Measurements from ENCODE around the gene USP11. TPM values are rescaled to one million over a fixed set of nuclear protein-coding genes. Genes with fewer than 3 reads are reported as not detected.

USP11 gene
- total and polyA plus RNA-seq, 12 donors, result 20.0 to 73.0 (median 51.9) TPM

DNA sequence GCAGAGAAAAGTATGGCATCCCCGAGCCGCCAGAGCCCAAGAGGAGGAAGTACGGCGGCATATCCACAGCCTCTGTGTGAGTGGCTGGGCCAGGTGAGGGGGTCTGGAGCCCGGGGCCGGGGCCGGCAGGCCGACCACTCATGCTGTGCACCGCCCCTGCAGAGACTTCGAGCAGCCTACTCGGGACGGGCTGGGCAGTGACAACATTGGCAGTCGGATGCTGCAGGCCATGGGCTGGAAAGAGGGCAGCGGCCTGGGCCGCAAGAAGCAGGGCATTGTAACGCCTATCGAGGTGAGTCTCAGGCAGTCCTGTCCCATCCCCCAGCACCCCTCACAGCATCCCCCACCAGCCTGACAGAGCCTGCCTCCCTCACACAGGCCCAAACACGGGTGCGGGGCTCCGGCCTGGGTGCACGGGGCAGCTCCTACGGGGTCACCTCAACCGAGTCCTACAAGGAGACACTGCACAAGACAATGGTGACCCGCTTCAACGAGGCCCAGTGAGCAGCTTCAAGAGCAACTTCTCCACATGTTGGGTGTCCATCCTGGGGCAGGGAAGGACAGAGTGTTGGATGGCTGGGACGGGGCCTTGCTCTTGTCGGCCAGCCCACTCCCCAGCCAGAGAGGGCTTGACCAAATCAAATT, 46.6 kb upstream of the USP11 start:
- WGBS, 2 donors, result 88 to 89% methylated on average over 27 of the region's 27 CpGs

DNA sequence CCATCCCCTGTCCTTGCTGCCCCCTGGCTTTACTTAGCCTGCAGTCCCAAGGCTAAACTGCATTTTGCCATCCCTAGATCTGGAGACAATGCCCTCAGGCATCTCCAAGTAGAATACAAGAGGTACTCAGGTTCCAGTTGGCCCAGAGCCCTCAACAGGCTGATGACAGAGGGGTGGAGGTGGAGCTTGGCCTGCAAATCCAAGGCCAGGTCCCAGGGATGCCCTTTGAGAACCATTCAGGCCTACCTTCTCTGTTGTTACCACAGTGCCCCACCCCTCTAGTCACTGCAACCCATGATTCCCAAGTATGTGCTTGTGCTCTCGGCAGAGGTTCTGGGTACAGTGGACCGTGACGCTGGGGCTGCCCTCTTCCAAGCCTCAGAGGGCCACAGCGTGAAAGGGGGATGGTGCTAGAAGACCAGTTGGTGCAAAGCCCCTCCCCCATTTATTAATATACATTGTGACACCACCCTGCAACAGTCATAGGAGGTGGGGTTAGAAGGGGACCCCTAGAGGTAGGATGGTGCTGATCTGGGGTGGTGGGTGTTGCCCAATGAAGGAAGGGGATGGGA, 45.6 kb upstream of the USP11 start:
- ATAC-seq, result no peak
- TF ChIP-seq, protein P1, sequence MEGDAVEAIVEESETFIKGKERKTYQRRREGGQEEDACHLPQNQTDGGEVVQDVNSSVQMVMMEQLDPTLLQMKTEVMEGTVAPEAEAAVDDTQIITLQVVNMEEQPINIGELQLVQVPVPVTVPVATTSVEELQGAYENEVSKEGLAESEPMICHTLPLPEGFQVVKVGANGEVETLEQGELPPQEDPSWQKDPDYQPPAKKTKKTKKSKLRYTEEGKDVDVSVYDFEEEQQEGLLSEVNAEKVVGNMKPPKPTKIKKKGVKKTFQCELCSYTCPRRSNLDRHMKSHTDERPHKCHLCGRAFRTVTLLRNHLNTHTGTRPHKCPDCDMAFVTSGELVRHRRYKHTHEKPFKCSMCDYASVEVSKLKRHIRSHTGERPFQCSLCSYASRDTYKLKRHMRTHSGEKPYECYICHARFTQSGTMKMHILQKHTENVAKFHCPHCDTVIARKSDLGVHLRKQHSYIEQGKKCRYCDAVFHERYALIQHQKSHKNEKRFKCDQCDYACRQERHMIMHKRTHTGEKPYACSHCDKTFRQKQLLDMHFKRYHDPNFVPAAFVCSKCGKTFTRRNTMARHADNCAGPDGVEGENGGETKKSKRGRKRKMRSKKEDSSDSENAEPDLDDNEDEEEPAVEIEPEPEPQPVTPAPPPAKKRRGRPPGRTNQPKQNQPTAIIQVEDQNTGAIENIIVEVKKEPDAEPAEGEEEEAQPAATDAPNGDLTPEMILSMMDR (IDR thresholded peaks at IDR 0.05), result no peak
- Histone ChIP-seq H3K27ac (no peak overlapping the region), H3K9me3 (no peaks in the 10 kb centered on the region), H3K27me3 (peaks cover 0 to 69% (median 0%) of the 10 kb centered on the region in 7 donors), H3K36me3 (peaks cover 0 to 48% (median 0%) of the 10 kb centered on the region in 9 donors), H3K4me1 (peaks cover 0 to 17% (median 0%) of the 10 kb centered on the region in 9 donors), H3K4me3 (no peak overlapping the region)
- 76 to 79% methylated on average over 4 of the region's 4 CpGs for WGBS, 2 donors
- no peak for DNase-seq
- intact Hi-C loops (cut with DNase I), result loop anchor here in 1 of 10 donors (5.0 kb wide), 1 partner anchor 1470 kb away; no protein-coding TSS in a partner anchor

More for the DNA sequence above, 46.6 kb upstream of the USP11 start:
- H3K9me3 ChIP-seq, result no peaks in the 10 kb centered on the region
- intact Hi-C loops (cut with DNase I), result loop anchor here in 1 of 10 donors (5.0 kb wide), 1 partner anchor 1471 kb away; no protein-coding TSS in a partner anchor
- DNase-seq, result no peak
- peaks cover 0 to 72% (median 0%) of the 10 kb centered on the region in 7 donors for H3K27me3 ChIP-seq
- no peak overlapping the region for H3K27ac ChIP-seq
- H3K4me3 ChIP-seq, result no peak overlapping the region
- peaks cover 0 to 58% (median 0%) of the 10 kb centered on the region in 9 donors for H3K36me3 ChIP-seq
- TF ChIP-seq, protein P1 (IDR thresholded peaks at IDR 0.05), result no peak
- ATAC-seq, result peak in 1 of 8 donors; percentile 18
- peaks cover 0 to 8% (median 0%) of the 10 kb centered on the region in 9 donors for H3K4me1 ChIP-seq

DNA sequence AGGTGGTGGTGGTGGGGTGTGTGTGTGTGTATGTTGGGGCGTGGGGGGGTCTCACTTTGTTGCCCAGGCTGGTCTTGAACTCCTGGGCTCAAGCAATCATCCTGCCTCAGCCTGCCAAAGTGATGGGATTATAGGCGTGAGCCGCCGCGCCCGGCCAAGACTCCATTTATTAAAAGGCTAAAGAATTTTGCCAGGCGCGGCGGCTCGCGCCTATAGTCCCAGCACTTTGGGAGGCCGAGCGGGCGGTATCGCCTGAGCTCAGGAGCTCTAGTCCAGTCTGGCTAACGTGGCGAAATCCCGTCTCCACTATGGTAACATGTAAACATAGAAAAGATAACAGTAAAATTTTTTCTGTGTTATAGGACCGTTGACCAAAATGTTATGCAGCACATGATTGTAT, 42.9 kb upstream of the USP11 start:
- peaks cover 0 to 59% (median 0%) of the 10 kb centered on the region in 7 donors for H3K27me3 ChIP-seq
- H3K27ac ChIP-seq, result no peak overlapping the region
- DNase-seq (no peak), ATAC-seq (no peak)
- intact Hi-C loops (cut with DNase I), result loop anchor here (1.0 to 10.0 kb wide), 7 partner anchors 172 to 1467 kb away; partner anchors contain the start of genes ELK1 (in 1 of the 10) and UXT (in 1 of the 10)
- H3K4me1 ChIP-seq, result peaks cover 0 to 34% (median 10%) of the 10 kb centered on the region in 9 donors
- H3K9me3 ChIP-seq, result no peaks in the 10 kb centered on the region
- WGBS, 2 donors, result 65% methylated on average over 19 of the region's 19 CpGs
- TF ChIP-seq, protein P1 (IDR thresholded peaks at IDR 0.05), result no peak
- no peak overlapping the region for H3K4me3 ChIP-seq
- H3K36me3 ChIP-seq, result peaks cover 0 to 24% (median 0%) of the 10 kb centered on the region in 9 donors

DNA sequence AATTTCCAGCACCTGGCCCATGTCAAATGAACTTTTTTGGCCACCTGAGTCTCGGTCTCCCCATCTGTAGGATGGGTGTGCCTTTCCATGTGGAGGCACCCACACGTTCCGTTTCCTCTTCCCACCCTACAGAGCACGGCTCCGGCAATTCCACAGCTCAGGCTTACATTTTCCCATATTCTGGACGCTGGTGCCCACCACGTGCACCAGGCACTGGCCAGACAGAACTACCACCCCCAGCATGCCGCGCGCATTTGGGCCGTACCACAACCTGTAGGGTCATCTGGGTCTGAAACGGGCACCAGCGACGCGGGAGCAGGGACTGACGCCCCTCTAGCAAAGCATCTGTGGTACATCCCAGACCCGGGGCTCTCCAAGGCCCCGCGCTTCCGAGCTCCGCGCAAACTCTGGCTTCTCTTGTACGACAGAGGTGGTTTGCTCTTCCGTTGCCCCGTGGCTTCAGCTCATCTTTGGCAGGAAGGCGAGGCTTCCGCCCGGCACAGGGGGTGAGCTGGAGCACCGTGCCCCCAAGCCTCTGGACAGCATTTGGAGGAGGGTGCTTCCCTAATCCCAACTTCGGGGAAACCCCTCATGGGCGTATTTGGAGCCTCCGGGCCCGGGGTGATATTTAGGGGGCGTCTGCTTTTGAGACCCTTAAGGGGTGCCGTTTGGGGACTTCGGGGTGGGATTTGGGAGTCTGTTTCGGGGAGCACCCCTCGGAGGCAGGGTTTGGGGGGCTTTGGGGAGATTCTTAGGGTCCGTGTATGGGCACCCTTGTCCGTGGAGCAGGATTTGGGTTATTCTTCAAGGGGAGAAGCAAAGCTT, 42.2 kb upstream of the USP11 start:
- TF ChIP-seq, protein P1 (IDR thresholded peaks at IDR 0.05), result no peak

More for the DNA sequence above, 42.2 kb upstream of the USP11 start:
- peaks cover 0 to 53% (median 0%) of the 10 kb centered on the region in 7 donors for H3K27me3 ChIP-seq
- peak overlapping the region; percentile 41 to 66 (median 60) for H3K4me3 ChIP-seq
- H3K9me3 ChIP-seq, result no peaks in the 10 kb centered on the region
- WGBS, 2 donors, result 2 to 3% methylated on average over 37 to 40 of the region's 40 CpGs
- ATAC-seq, result peak; percentile 77 to 93 (median 86)
- H3K4me1 ChIP-seq, result peaks cover 0 to 42% (median 17%) of the 10 kb centered on the region in 9 donors
- peak overlapping the region in 7 of 10 donors; percentile 39 to 70 (median 58) for H3K27ac ChIP-seq
- peak; percentile 84 to 85 for DNase-seq
- H3K36me3 ChIP-seq, result peaks cover 0 to 16% (median 0%) of the 10 kb centered on the region in 9 donors
- intact Hi-C loops (cut with DNase I), result loop anchor here (1.0 to 10.0 kb wide), 6 partner anchors 172 to 464 kb away; partner anchors contain the start of genes ELK1 (in 1 of the 10) and UXT (in 1 of the 10)

All from heart right ventricle (tissue), 16 donors.